Neural cell (in vitro differentiated cells): ENCODE data around the gene CFB. TPM values are rescaled to one million over a fixed set of nuclear protein-coding genes. Genes with fewer than 3 reads are reported as not detected.

Experiments used
- H2AFZ ChIP-seq: fragments of 200-600, 300-800 bp; sonication (generic), shearing (Covaris generic); 2 replicates; pipeline ENCODE4 v1.6.0; 2014; ENCODE audit warnings: low read depth, mild to moderate bottlenecking, antibody characterized with exemption, low read length, moderate library complexity
- H3F3A ChIP-seq: fragments of 200-600 bp; shearing (Covaris generic); 2 replicates; pipeline ENCODE4 v1.6.1; 2016; ENCODE audit warnings: mild to moderate bottlenecking, moderate library complexity, mixed read lengths, antibody characterized with exemption, low read length; ENCODE audit not compliant: insufficient read depth, poor library complexity, severe bottlenecking
- H3K27ac ChIP-seq: fragments of 200-600, 300-800 bp; sonication (generic), shearing (Covaris generic); 2 replicates; pipeline ENCODE4 v1.5.1; 2014; ENCODE audit warnings: mild to moderate bottlenecking, low read length, moderate library complexity
- H3K27me3 ChIP-seq: fragments of 300-800, 200-600 bp; sonication (generic), shearing (Covaris generic); 2 replicates; pipeline ENCODE4 v1.6.0; 2014; ENCODE audit warnings: mild to moderate bottlenecking, low read depth, low read length, moderate library complexity; ENCODE audit not compliant: insufficient read depth
- H3K36me3 ChIP-seq: fragments of 300-800, 200-600 bp; sonication (generic), shearing (Covaris generic); 2 replicates; pipeline ENCODE4 v1.5.1; 2014; ENCODE audit warnings: mild to moderate bottlenecking, antibody characterized with exemption, low read length, moderate library complexity; ENCODE audit not compliant: insufficient read depth
- H3K4me2 ChIP-seq: fragments of 300-800, 200-600 bp; sonication (generic), shearing (Covaris generic); 2 replicates; pipeline ENCODE4 v1.6.0; 2014; ENCODE audit warnings: mild to moderate bottlenecking, low read length
- H3K4me3 ChIP-seq: fragments of 300-800, 200-600 bp; sonication (generic), shearing (Covaris generic); 2 replicates; pipeline ENCODE4 v1.5.1; 2014; ENCODE audit warnings: mild to moderate bottlenecking, low read length, moderate library complexity
- H3K79me2 ChIP-seq: fragments of 200-600 bp; shearing (Covaris generic); replicated peaks from 2 replicates; pipeline ENCODE4 v1.6.0; 2014; ENCODE audit warnings: mild to moderate bottlenecking, low read length, moderate library complexity; ENCODE audit not compliant: insufficient read depth
- H3K9ac ChIP-seq: fragments of 300-800, 200-600 bp; sonication (generic), shearing (Covaris generic); 2 replicates; pipeline ENCODE4 v1.6.1; 2016; ENCODE audit warnings: mild to moderate bottlenecking, low read length, mixed read lengths
- H3K9me2 ChIP-seq: fragments of 200-600 bp; shearing (Covaris generic); 2 replicates; pipeline ENCODE4 v1.6.1; 2016; ENCODE audit warnings: mild to moderate bottlenecking, low read length, mixed read lengths; ENCODE audit not compliant: insufficient read depth
- H3K9me3 ChIP-seq: fragments of 200-600, 300-800 bp; sonication (generic), shearing (Covaris generic); 2 replicates; pipeline ENCODE4 v1.6.1; 2016; ENCODE audit warnings: mild to moderate bottlenecking, mixed run types, low read length, moderate library complexity, mixed read lengths
- H4K20me1 ChIP-seq: fragments of 200-600 bp; shearing (Covaris generic); 2 replicates; pipeline ENCODE4 v1.6.1; 2016; ENCODE audit warnings: mild to moderate bottlenecking, mixed run types; ENCODE audit not compliant: insufficient read depth
- EP300 ChIP-seq: fragments of 450-650 bp; conservative IDR thresholded peaks from 2 replicates; pipeline ENCODE4 v1.6.1; 2014; ENCODE audit warnings: antibody characterized with exemption, mild to moderate bottlenecking, moderate library complexity; ENCODE audit not compliant: poor library complexity, severe bottlenecking
- EZH2 ChIP-seq: fragments of 200-600, 300-800 bp; shearing (Covaris generic), sonication (generic); IDR thresholded peaks from 2 replicates; pipeline ENCODE4 v1.6.1; 2014; ENCODE audit warnings: antibody characterized with exemption, low read length, borderline replicate concordance, mild to moderate bottlenecking; ENCODE audit not compliant: insufficient read depth, poor library complexity, severe bottlenecking
- MXI1 ChIP-seq: fragments of 450-650 bp; conservative IDR thresholded peaks from 2 replicates; pipeline ENCODE4 v1.6.1; 2014; ENCODE audit warnings: antibody characterized with exemption, mild to moderate bottlenecking; ENCODE audit not compliant: poor library complexity, severe bottlenecking
- POLR2AphosphoS5 ChIP-seq: IDR thresholded peaks from 2 replicates; pipeline ENCODE4 v1.6.1; 2012
- RAD21 ChIP-seq: fragments of 450-650 bp; conservative IDR thresholded peaks from 2 replicates; pipeline ENCODE4 v1.6.1; 2014; ENCODE audit warnings: antibody characterized with exemption, mild to moderate bottlenecking, moderate library complexity
- REST ChIP-seq: IDR thresholded peaks from 2 replicates; pipeline ENCODE4 v1.6.1; 2012; ENCODE audit warnings: borderline replicate concordance
- SMC3 ChIP-seq: fragments of 450-650 bp; conservative IDR thresholded peaks from 2 replicates; pipeline ENCODE4 v1.6.1; 2014; ENCODE audit warnings: antibody characterized with exemption, mild to moderate bottlenecking, moderate library complexity; ENCODE audit not compliant: poor library complexity
- TAF1 ChIP-seq: IDR thresholded peaks from 2 replicates; pipeline ENCODE4 v1.6.1; 2012; ENCODE audit warnings: low read depth
- polyA plus RNA-seq: library from polyadenylated mRNA; depleted of rRNA; stranded (reverse); fragments of >200 nt; gene quantifications from 2 replicates; pipeline ENCODE4 v1.2.3, GENCODE V29; 2014
- TF ChIP-seq, protein P1 (sequence below): fragments of 450-650 bp; IDR thresholded peaks from 2 replicates; pipeline ENCODE4 v1.5.1; 2014; ENCODE audit warnings: antibody characterized with exemption, mild to moderate bottlenecking, moderate library complexity; ENCODE audit not compliant: poor library complexity, severe bottlenecking

CFB gene
- polyA plus RNA-seq, 1 donor from 2014 or later = 0.97 TPM

- H3K4me3 ChIP-seq = peak overlapping the region; percentile 72
- H3K27me3 ChIP-seq = no peaks in the 10 kb centered on the region
- peaks cover 27% of the 10 kb centered on the region for H3K79me2 ChIP-seq
- no peak for TF ChIP-seq POLR2AphosphoS5
- TF ChIP-seq TAF1 = no peak
- no peak for TF ChIP-seq EP300
- no peak for TF ChIP-seq EZH2
- TF ChIP-seq MXI1 = no peak
- TF ChIP-seq REST = no peak
- TF ChIP-seq SMC3 = no peak
- no peak for TF ChIP-seq RAD21
- TF ChIP-seq, protein P1, sequence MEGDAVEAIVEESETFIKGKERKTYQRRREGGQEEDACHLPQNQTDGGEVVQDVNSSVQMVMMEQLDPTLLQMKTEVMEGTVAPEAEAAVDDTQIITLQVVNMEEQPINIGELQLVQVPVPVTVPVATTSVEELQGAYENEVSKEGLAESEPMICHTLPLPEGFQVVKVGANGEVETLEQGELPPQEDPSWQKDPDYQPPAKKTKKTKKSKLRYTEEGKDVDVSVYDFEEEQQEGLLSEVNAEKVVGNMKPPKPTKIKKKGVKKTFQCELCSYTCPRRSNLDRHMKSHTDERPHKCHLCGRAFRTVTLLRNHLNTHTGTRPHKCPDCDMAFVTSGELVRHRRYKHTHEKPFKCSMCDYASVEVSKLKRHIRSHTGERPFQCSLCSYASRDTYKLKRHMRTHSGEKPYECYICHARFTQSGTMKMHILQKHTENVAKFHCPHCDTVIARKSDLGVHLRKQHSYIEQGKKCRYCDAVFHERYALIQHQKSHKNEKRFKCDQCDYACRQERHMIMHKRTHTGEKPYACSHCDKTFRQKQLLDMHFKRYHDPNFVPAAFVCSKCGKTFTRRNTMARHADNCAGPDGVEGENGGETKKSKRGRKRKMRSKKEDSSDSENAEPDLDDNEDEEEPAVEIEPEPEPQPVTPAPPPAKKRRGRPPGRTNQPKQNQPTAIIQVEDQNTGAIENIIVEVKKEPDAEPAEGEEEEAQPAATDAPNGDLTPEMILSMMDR = no peak
- H3K9me3 ChIP-seq = no peaks in the 10 kb centered on the region
- peak overlapping the region; percentile 76 for H3K9ac ChIP-seq
- H2AFZ ChIP-seq = peak overlapping the region; percentile 8
- peak overlapping the region; percentile 73 for H3K4me2 ChIP-seq
- H3F3A ChIP-seq = peaks cover 4% of the 10 kb centered on the region
- no peaks in the 10 kb centered on the region for H3K9me2 ChIP-seq
- no peaks in the 10 kb centered on the region for H3K36me3 ChIP-seq
- H3K27ac ChIP-seq = peak overlapping the region; percentile 71
- no peaks in the 10 kb centered on the region for H4K20me1 ChIP-seq
These were observed 44.9 kb upstream of the CFB start for GRCh38 chr6:31900917-31901414.

DNA sequence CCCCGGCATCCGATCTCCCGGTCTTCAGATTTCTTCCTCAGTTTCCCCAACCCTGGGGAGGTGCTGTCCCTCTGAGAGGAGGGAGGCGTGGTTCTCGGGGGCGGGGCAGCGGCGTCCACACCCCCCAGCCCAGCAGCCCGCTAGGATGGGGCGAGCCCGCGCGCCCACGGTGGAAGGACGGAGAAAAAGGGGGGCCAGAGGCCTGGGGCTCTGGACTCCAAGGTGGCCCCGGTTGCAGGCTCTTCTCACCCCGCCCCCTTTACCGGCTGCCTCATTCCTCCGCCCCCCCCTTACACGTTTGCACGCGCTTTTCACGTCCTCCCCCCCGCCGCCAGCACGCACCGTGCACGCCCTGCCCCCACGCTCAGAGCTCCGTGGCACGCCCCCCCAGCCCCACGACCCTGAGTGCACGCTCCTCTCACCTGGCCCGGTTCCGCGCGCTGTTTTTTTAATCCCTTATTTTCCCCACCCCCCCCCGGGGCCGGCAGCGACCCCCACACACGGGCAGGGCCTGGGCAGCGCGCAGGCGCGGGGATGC is 44.4 kb upstream of the CFB start:
- H3K4me2 ChIP-seq = peak overlapping the region; percentile 73
- peak overlapping the region; percentile 76 for H3K9ac ChIP-seq
- H4K20me1 ChIP-seq = no peaks in the 10 kb centered on the region
- peaks cover 23% of the 10 kb centered on the region for H3K79me2 ChIP-seq
- H2AFZ ChIP-seq = peak overlapping the region; percentile 8
- H3K9me3 ChIP-seq = no peaks in the 10 kb centered on the region
- no peaks in the 10 kb centered on the region for H3K27me3 ChIP-seq
- H3K27ac ChIP-seq = peak overlapping the region; percentile 71
- H3K36me3 ChIP-seq = no peaks in the 10 kb centered on the region
- peaks cover 4% of the 10 kb centered on the region for H3F3A ChIP-seq
- H3K9me2 ChIP-seq = no peaks in the 10 kb centered on the region
- TF ChIP-seq RAD21 = no peak
- TF ChIP-seq EP300 = no peak
- no peak for TF ChIP-seq EZH2
- TF ChIP-seq REST = no peak
- no peak for TF ChIP-seq SMC3
- TF ChIP-seq POLR2AphosphoS5 = no peak
- TF ChIP-seq, protein P1 = no peak
- TF ChIP-seq MXI1 = no peak
- TF ChIP-seq TAF1 = no peak
- H3K4me3 ChIP-seq = peak overlapping the region; percentile 72
